ENCODE data around the gene SNN. TPM values are rescaled to one million over a fixed set of nuclear protein-coding genes. Genes with fewer than 3 reads are reported as not detected.
A peak's percentile ranks its signal among the peaks of the same experiment; 100 is the strongest.

The SNN gene
- total and polyA plus RNA-seq, 9 of the 15 experiments (the other 6 are each of a cell fraction or from before 2014, with no cell fraction given): 0.07 to 2.9 (median 1.9) TPM

DNA sequence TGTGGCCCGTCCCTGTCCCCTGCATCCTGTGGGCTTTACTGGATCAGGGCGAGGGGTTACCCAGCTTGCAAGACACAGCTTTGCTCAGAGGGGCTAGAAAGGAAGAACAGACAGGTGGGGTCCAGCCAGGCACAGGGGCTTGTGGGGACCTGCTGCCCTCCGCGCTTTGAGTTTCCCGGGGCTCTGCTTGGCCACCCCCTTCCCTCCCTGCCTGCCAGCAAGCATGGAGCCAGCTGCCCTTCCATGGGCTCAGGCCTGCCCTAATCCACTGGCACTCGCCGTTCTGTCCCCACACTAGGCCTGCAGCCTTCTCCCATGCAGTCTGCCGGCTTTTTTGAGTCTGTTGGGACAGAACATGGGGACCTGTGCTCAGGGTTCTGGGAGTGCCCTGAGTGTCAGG, 3.4 kb downstream of the SNN start (continued):
- TF ChIP-seq ZBTB43 (CRISPR knock-in tag; IDR thresholded peaks at IDR 0.05) (no peak), KAT8 (IDR thresholded peaks at IDR 0.05; ENCODE audit: low read depth) (no peak), MYBL2 (IDR thresholded peaks at IDR 0.05; ENCODE audit: low read depth) (no peak), MYBL2 (CRISPR knock-in tag; IDR thresholded peaks at IDR 0.05; ENCODE audit: borderline replicate concordance) (no peak)

DNA sequence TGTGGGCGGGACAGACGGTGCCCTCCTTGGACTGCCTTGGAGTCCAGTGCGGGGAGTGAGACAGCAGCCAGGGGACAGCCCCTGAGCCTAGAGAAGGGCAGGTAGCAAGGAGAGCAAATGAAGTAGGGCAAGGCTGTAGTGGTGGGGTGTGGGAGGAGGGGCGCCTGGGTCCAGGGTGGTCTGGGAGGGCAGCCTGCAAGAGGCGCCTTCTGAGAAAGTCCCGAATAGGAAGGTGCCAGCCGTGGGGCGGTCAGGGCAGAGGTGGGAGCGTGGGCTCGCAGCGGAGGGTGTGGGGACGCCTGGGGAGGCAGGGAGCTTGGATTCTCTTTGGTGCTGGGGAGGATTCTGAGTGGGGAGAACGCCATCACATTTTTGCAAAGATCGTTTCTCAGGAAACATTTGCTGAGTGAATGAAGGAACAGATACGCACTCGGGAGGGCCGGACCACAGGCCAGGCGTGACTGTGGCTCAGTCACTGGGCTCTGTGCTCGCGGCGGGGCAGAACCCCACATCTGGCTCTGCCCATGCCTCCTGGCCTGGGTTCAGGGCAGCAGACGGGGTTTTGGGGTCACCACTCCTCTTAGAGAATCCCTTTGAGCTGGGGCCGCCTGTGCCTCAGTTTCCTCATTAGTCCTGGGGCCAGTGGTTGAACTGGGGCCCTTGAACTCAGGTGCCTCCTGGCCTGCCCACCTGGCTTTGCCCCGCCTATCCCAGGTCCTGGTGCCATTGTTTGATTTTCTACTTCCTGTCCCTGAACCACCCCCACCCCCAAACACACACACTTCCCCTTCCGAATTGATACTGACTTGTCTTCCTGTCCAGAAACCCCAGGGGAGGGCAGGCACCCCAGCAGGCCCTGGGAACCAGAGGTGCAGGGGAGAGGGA, 4.2 kb downstream of the SNN start:
- no peaks in the 10 kb centered on the region for H3K79me2 ChIP-seq (ENCODE audit: control insufficient read depth, insufficient read depth, low read length)
- H3K9ac ChIP-seq (ENCODE audit: insufficient read depth in 1 of 2, low read depth in 2 of 2, low read length in 2 of 2): peak overlapping the region in 1 of 2 experiments; percentile 66; a peak in 2 of 4 replicates
- no peak overlapping the region for H3K27ac ChIP-seq (ENCODE audit: extremely low read depth, low read depth, low read length)
- H3K4me1 ChIP-seq (replicated peaks in 1 of 2; ENCODE audit: control insufficient read depth in 2 of 2, insufficient read depth in 2 of 2, low read length in 2 of 2): peaks cover 4 to 70% of the 10 kb centered on the region in 2 experiments; a peak in 4 of 5 replicates
- H3K9me1 ChIP-seq (ENCODE audit: control insufficient read depth, insufficient read depth, low read length): no peaks in the 10 kb centered on the region
- POLR2A ChIA-PET: no interaction called here
- H3K36me3 ChIP-seq (ENCODE audit: control insufficient read depth, insufficient read depth, low read length): peaks cover 4% of the 10 kb centered on the region; the same call in 1 of the 3 replicates
- H4K20me1 ChIP-seq (replicated peaks; ENCODE audit: control insufficient read depth, insufficient read depth, low read length): peaks cover 21% of the 10 kb centered on the region
- no peak overlapping the region for H3K4me2 ChIP-seq (ENCODE audit: insufficient read depth, low read length)
- H2AFZ ChIP-seq (ENCODE audit: low read depth, low read length): 0 out of 2 replicates have a peak overlapping the region, but pooled peaks have one; percentile 14
- peak in 2 of 4 experiments; percentile 34 to 35 for DNase-seq (ENCODE audit: extremely low read depth in 1 of 4, low spot score in 3 of 4)
- H3K4me3 ChIP-seq: no peak overlapping the region
- peaks cover 0 to under 1% of the 10 kb centered on the region in 2 experiments; a peak in 1 of 5 replicates for H3K27me3 ChIP-seq (ENCODE audit: control insufficient read depth in 2 of 2, insufficient read depth in 2 of 2, low read length in 2 of 2)
- intact Hi-C loops (cut with micrococcal nuclease) (loop anchor here (10.0 kb wide), 1 partner anchor 142 kb away; no protein-coding TSS in a partner anchor), in situ Hi-C loops (cut with MboI) (loop anchor here (25.0 kb wide), 1 partner anchor 710 kb away; no protein-coding TSS in a partner anchor)
- 55% methylated on average over 20 of the region's 25 CpGs for WGBS (ENCODE audit: insufficient coverage, low coverage, missing lambda C conversion rate)
- CTCF ChIA-PET (ENCODE audit: low intra/inter-chr PET ratio): no interaction called here
- ATAC-seq: no peak
- H3K9me3 ChIP-seq (replicated peaks; ENCODE audit: control insufficient read depth, insufficient read depth, low read depth, low read length): no peaks in the 10 kb centered on the region
- TF ChIP-seq ZNF239 (CRISPR knock-in tag; IDR thresholded peaks at IDR 0.05): no peak
- no peak for TF ChIP-seq FOS (IDR thresholded peaks at IDR 0.05; ENCODE audit: extremely low read depth, insufficient read length)
- TF ChIP-seq SPI1 (IDR thresholded peaks at IDR 0.05; ENCODE audit: borderline replicate concordance, low read depth, low read length): peak; percentile 85
- TF ChIP-seq MAFG (tag; conservative IDR thresholded peaks at IDR 0.05): no peak
- TF ChIP-seq, protein P1, sequence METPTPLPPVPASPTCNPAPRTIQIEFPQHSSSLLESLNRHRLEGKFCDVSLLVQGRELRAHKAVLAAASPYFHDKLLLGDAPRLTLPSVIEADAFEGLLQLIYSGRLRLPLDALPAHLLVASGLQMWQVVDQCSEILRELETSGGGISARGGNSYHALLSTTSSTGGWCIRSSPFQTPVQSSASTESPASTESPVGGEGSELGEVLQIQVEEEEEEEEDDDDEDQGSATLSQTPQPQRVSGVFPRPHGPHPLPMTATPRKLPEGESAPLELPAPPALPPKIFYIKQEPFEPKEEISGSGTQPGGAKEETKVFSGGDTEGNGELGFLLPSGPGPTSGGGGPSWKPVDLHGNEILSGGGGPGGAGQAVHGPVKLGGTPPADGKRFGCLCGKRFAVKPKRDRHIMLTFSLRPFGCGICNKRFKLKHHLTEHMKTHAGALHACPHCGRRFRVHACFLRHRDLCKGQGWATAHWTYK (CRISPR knock-in tag; IDR thresholded peaks at IDR 0.05): no peak
- TF ChIP-seq ETV6 (IDR thresholded peaks at IDR 0.05; ENCODE audit: borderline replicate concordance in 1 of 2, low read depth in 2 of 2, low read length in 1 of 2): 0 out of 4 replicates have a peak, but pooled peaks of 1 of the 2 experiments have one; percentile 52
- TF ChIP-seq ETV6 (CRISPR knock-in tag; IDR thresholded peaks at IDR 0.05; ENCODE audit: borderline replicate concordance): no peak
- TF ChIP-seq CHD1 (IDR thresholded peaks at IDR 0.05; ENCODE audit: low read length): no peak
- no peak for TF ChIP-seq ERF (CRISPR knock-in tag; IDR thresholded peaks at IDR 0.05)
- peak; percentile 43; the same call in 1 of the 2 replicates for TF ChIP-seq GABPA (tag; conservative IDR thresholded peaks at IDR 0.05; ENCODE audit: low read depth)
- TF ChIP-seq ZNF696 (CRISPR knock-in tag; conservative IDR thresholded peaks at IDR 0.05): no peak
- no peak for TF ChIP-seq EP400 (IDR thresholded peaks at IDR 0.05)
- no TSS peak for BruUV-seq (replicated peaks)
- FAIRE-seq: no peak

Measured in K562 (cell line).